ENCODE measurements around the gene UNC5B.
"Not testable (repeated sequence)": the region's sequence is repeated elsewhere in the genome, so short reads cannot be mapped to it uniquely, and the experiment has no call there.

Gene UNC5B

GRCh38 chr10:71294856-71295255 lies 82.5 kb downstream of the UNC5B start:
- Histone ChIP-seq H3K27ac (ENCODE audit: low read depth, low read length, severe bottlenecking) (no peak overlapping the region), H3K36me3 (ENCODE audit: control insufficient read depth, insufficient read depth, low read length) (peaks cover 95% of the 10 kb centered on the region), H3K4me1 (ENCODE audit: control insufficient read depth, insufficient read depth, low read length, poor library complexity, severe bottlenecking) (no peaks in the 10 kb centered on the region), H3K4me3 (ENCODE audit: extremely low read depth, insufficient read depth, low read length, poor library complexity, severe bottlenecking) (no peak overlapping the region), H3K9me3 (ENCODE audit: control insufficient read depth, low read length) (no peaks in the 10 kb centered on the region)
- WGBS, 2 experiments (ENCODE audit: insufficient coverage in 2 of 2): 97% methylated on average over 3 to 4 of the region's 4 CpGs

- Histone ChIP-seq H3K4me1 (ENCODE audit: control insufficient read depth, insufficient read depth, low read length, poor library complexity, severe bottlenecking) (no peaks in the 10 kb centered on the region), H3K9me3 (ENCODE audit: control insufficient read depth, low read length) (no peaks in the 10 kb centered on the region), H3K4me3 (ENCODE audit: extremely low read depth, insufficient read depth, low read length, poor library complexity, severe bottlenecking) (no peak overlapping the region), H3K27ac (ENCODE audit: low read depth, low read length, severe bottlenecking) (no peak overlapping the region), H3K36me3 (ENCODE audit: control insufficient read depth, insufficient read depth, low read length) (peaks cover 96% of the 10 kb centered on the region)
- WGBS, 2 experiments (ENCODE audit: insufficient coverage in 2 of 2): 89 to 95% methylated on average over 8 of the region's 9 CpGs
Observed at GRCh38 chr10:71295641-71296040, 83.3 kb downstream of the UNC5B start.

- Histone ChIP-seq H3K4me1 (ENCODE audit: control insufficient read depth, insufficient read depth, low read length, poor library complexity, severe bottlenecking) (no peaks in the 10 kb centered on the region), H3K9me3 (ENCODE audit: control insufficient read depth, low read length) (no peaks in the 10 kb centered on the region), H3K36me3 (ENCODE audit: control insufficient read depth, insufficient read depth, low read length) (peaks cover 95% of the 10 kb centered on the region), H3K27ac (ENCODE audit: low read depth, low read length, severe bottlenecking) (no peak overlapping the region), H3K4me3 (ENCODE audit: extremely low read depth, insufficient read depth, low read length, poor library complexity, severe bottlenecking) (no peak overlapping the region)
- 74 to 80% methylated on average over 5 of the region's 5 CpGs for WGBS, 2 experiments (ENCODE audit: insufficient coverage in 2 of 2)
Observed at GRCh38 chr10:71296086-71296485, 83.7 kb downstream of the UNC5B start.

- H3K27ac ChIP-seq (ENCODE audit: low read depth, low read length, severe bottlenecking); H3K4me1 ChIP-seq (ENCODE audit: control insufficient read depth, insufficient read depth, low read length, poor library complexity, severe bottlenecking): not testable (repeated sequence)
- WGBS, 2 experiments (ENCODE audit: insufficient coverage in 2 of 2): 95 to 99% methylated on average over 8 to 9 of the region's 13 CpGs
Observed at GRCh38 chr10:71296811-71297210, 84.4 kb downstream of the UNC5B start.

GRCh38 chr10:71297343-71297742 lies 85.0 kb downstream of the UNC5B start:
- Histone ChIP-seq H3K4me1 (ENCODE audit: control insufficient read depth, insufficient read depth, low read length, poor library complexity, severe bottlenecking) (no peaks in the 10 kb centered on the region), H3K9me3 (ENCODE audit: control insufficient read depth, low read length) (no peaks in the 10 kb centered on the region), H3K36me3 (ENCODE audit: control insufficient read depth, insufficient read depth, low read length) (peaks cover 86% of the 10 kb centered on the region), H3K27ac (ENCODE audit: low read depth, low read length, severe bottlenecking) (no peak overlapping the region), H3K4me3 (ENCODE audit: extremely low read depth, insufficient read depth, low read length, poor library complexity, severe bottlenecking) (no peak overlapping the region)
- WGBS, 2 experiments (ENCODE audit: insufficient coverage in 2 of 2): 97 to 98% methylated on average over 3 of the region's 3 CpGs

More at GRCh38 chr10:71296811-71297210, 84.4 kb downstream of the UNC5B start:
- H3K9me3 ChIP-seq (ENCODE audit: control insufficient read depth, low read length); H3K4me3 ChIP-seq (ENCODE audit: extremely low read depth, insufficient read depth, low read length, poor library complexity, severe bottlenecking): not testable (repeated sequence)
- peaks cover 91% of the 10 kb centered on the region for H3K36me3 ChIP-seq (ENCODE audit: control insufficient read depth, insufficient read depth, low read length)

- 96 to 97% methylated on average over 12 to 14 of the region's 14 CpGs for WGBS, 2 experiments (ENCODE audit: insufficient coverage in 2 of 2)
- peaks cover 82% of the 10 kb centered on the region for H3K36me3 ChIP-seq (ENCODE audit: control insufficient read depth, insufficient read depth, low read length)
- no peak overlapping the region for H3K27ac ChIP-seq (ENCODE audit: low read depth, low read length, severe bottlenecking)
- no peaks in the 10 kb centered on the region for H3K9me3 ChIP-seq (ENCODE audit: control insufficient read depth, low read length)
- no peak overlapping the region for H3K4me3 ChIP-seq (ENCODE audit: extremely low read depth, insufficient read depth, low read length, poor library complexity, severe bottlenecking)
- H3K4me1 ChIP-seq (ENCODE audit: control insufficient read depth, insufficient read depth, low read length, poor library complexity, severe bottlenecking): no peaks in the 10 kb centered on the region
Observed at GRCh38 chr10:71299071-71299785, 86.9 kb downstream of the UNC5B start.

GRCh38 chr10:71300555-71301370 lies 88.4 kb downstream of the UNC5B start:
- no peak overlapping the region for H3K4me3 ChIP-seq (ENCODE audit: extremely low read depth, insufficient read depth, low read length, poor library complexity, severe bottlenecking)
- no peaks in the 10 kb centered on the region for H3K9me3 ChIP-seq (ENCODE audit: control insufficient read depth, low read length)
- H3K27ac ChIP-seq (ENCODE audit: low read depth, low read length, severe bottlenecking): no peak overlapping the region
- H3K36me3 ChIP-seq (ENCODE audit: control insufficient read depth, insufficient read depth, low read length): peaks cover 78% of the 10 kb centered on the region
- 91 to 94% methylated on average over 8 to 12 of the region's 16 CpGs for WGBS, 2 experiments (ENCODE audit: insufficient coverage in 2 of 2)
- H3K4me1 ChIP-seq (ENCODE audit: control insufficient read depth, insufficient read depth, low read length, poor library complexity, severe bottlenecking): no peaks in the 10 kb centered on the region

- Histone ChIP-seq H3K4me1 (ENCODE audit: control insufficient read depth, insufficient read depth, low read length, poor library complexity, severe bottlenecking) (no peaks in the 10 kb centered on the region), H3K36me3 (ENCODE audit: control insufficient read depth, insufficient read depth, low read length) (peaks cover 71% of the 10 kb centered on the region), H3K9me3 (ENCODE audit: control insufficient read depth, low read length) (no peaks in the 10 kb centered on the region), H3K4me3 (ENCODE audit: extremely low read depth, insufficient read depth, low read length, poor library complexity, severe bottlenecking) (no peak overlapping the region), H3K27ac (ENCODE audit: low read depth, low read length, severe bottlenecking) (no peak overlapping the region)
- 95 to 98% methylated on average over 11 to 12 of the region's 12 CpGs for WGBS, 2 experiments (ENCODE audit: insufficient coverage in 2 of 2)
Observed at GRCh38 chr10:71301371-71301916, 89.1 kb downstream of the UNC5B start.

GRCh38 chr10:71302451-71302850 lies 90.1 kb downstream of the UNC5B start:
- Histone ChIP-seq H3K9me3 (ENCODE audit: control insufficient read depth, low read length) (no peaks in the 10 kb centered on the region), H3K36me3 (ENCODE audit: control insufficient read depth, insufficient read depth, low read length) (peaks cover 61% of the 10 kb centered on the region), H3K4me1 (ENCODE audit: control insufficient read depth, insufficient read depth, low read length, poor library complexity, severe bottlenecking) (no peaks in the 10 kb centered on the region), H3K27ac (ENCODE audit: low read depth, low read length, severe bottlenecking) (no peak overlapping the region), H3K4me3 (ENCODE audit: extremely low read depth, insufficient read depth, low read length, poor library complexity, severe bottlenecking) (no peak overlapping the region)
- WGBS, 2 experiments (ENCODE audit: insufficient coverage in 2 of 2): 100% methylated on average over 1 of the region's 4 CpGs; no CpG with 5 or more reads in 1 of the 2 experiments

GRCh38 chr10:71302874-71303568 lies 90.7 kb downstream of the UNC5B start:
- Histone ChIP-seq H3K9me3 (ENCODE audit: control insufficient read depth, low read length) (no peaks in the 10 kb centered on the region), H3K4me3 (ENCODE audit: extremely low read depth, insufficient read depth, low read length, poor library complexity, severe bottlenecking) (no peak overlapping the region), H3K4me1 (ENCODE audit: control insufficient read depth, insufficient read depth, low read length, poor library complexity, severe bottlenecking) (no peaks in the 10 kb centered on the region), H3K36me3 (ENCODE audit: control insufficient read depth, insufficient read depth, low read length) (peaks cover 55% of the 10 kb centered on the region), H3K27ac (ENCODE audit: low read depth, low read length, severe bottlenecking) (no peak overlapping the region)
- WGBS, 2 experiments (ENCODE audit: insufficient coverage in 2 of 2): 74 to 80% methylated on average over 7 to 8 of the region's 8 CpGs
